ENCODE results near the gene ZSWIM8. TPM values are rescaled to one million over a fixed set of nuclear protein-coding genes. Genes with fewer than 3 reads are reported as not detected.

The ZSWIM8 gene
- total and polyA plus RNA-seq, 2 donors (not counting 3 experiments of a cell fraction or from before 2014, with no cell fraction given), result 111 to 230 TPM

GRCh38 chr10:73743327-73743904 is 42.0 kb upstream of the ZSWIM8 start:
- intact Hi-C loops (cut with micrococcal nuclease) (no loop called here), dilution Hi-C loops (cut with MboI; ENCODE audit: extremely low pct_ligation_motif_present, low sequenced_read_pairs) (no loop called here)
- H3K27me3 ChIP-seq (ENCODE audit: control insufficient read depth in 2 of 2, insufficient read depth in 2 of 2, low read length in 2 of 2), result no peaks in the 10 kb centered on the region
- CTCF ChIA-PET, result interaction anchor here (1.6 to 1.8 kb wide), 2 partner anchors 10 to 13 kb away, joined by 4 read pairs; no protein-coding TSS in a partner anchor
- no peaks in the 10 kb centered on the region for H4K20me1 ChIP-seq (replicated peaks; ENCODE audit: control insufficient read depth, extremely low read depth, insufficient read depth, low read length)
- peaks cover 0 to 3% of the 10 kb centered on the region in 2 experiments for H3K36me3 ChIP-seq (ENCODE audit: control insufficient read depth in 2 of 2, extremely low read depth in 1 of 2, insufficient read depth in 2 of 2, low read length in 2 of 2)
- H2AFZ ChIP-seq (ENCODE audit: low read depth, low read length), result peak overlapping the region; percentile 5
- DNase-seq (ENCODE audit: low read depth, low spot score) (no peak), FAIRE-seq (peak; percentile 26)
- TF ChIP-seq POLR2AphosphoS5 (IDR thresholded peaks at IDR 0.05; ENCODE audit: insufficient read depth, low read depth, low read length) (no peak), MAX (IDR thresholded peaks at IDR 0.05; ENCODE audit: insufficient read depth, insufficient read length) (no peak), JUN (IDR thresholded peaks at IDR 0.05; ENCODE audit: borderline replicate concordance, insufficient read depth, insufficient read length, low read depth) (peak; percentile 4), POLR2A (IDR thresholded peaks at IDR 0.05; ENCODE audit: low read depth, low read length) (no peak)
- H3K4me3 ChIP-seq (replicated peaks in 1 of 3; ENCODE audit: insufficient read depth in 1 of 3, low read depth in 1 of 3, low read length in 3 of 3), result peak overlapping the region; percentile 75 to 87 (median 77)
- H3K9ac ChIP-seq (replicated peaks; ENCODE audit: extremely low read depth, insufficient read depth, low read length), result peak overlapping the region; percentile 99
- POLR2A ChIA-PET, result interaction anchor here (1.2 kb wide), 1 partner anchor 13 kb away, joined by 3 read pairs; no protein-coding TSS in a partner anchor
- peak overlapping the region; percentile 97 for H3K27ac ChIP-seq (ENCODE audit: insufficient read depth, low read depth, low read length)
- no peaks in the 10 kb centered on the region for H3K9me1 ChIP-seq (replicated peaks; ENCODE audit: control insufficient read depth, extremely low read depth, insufficient read depth, low read length)
- H3K4me2 ChIP-seq (ENCODE audit: insufficient read depth, low read length), result peak overlapping the region; percentile 75
- peaks cover 17% of the 10 kb centered on the region for H3K4me1 ChIP-seq (ENCODE audit: control insufficient read depth, extremely low read depth, insufficient read depth, low read length)
- no peaks in the 10 kb centered on the region for H3K9me3 ChIP-seq (replicated peaks; ENCODE audit: control insufficient read depth, insufficient read depth, low read length)
- no TSS peak for BruUV-seq (replicated peaks)
- peaks cover 36% of the 10 kb centered on the region for H3K79me2 ChIP-seq (ENCODE audit: control insufficient read depth, insufficient read depth, low read length)

GRCh38 chr10:73743905-73744663 is 41.3 kb upstream of the ZSWIM8 start, which contains the start of gene SEC24C:
TSS of gene SEC24C (plus strand) at chr10:73744372. CDS start at chr10:73746833, 2,461 bp downstream.
- Histone ChIP-seq H3K4me3 (replicated peaks in 1 of 3; ENCODE audit: insufficient read depth in 1 of 3, low read depth in 1 of 3, low read length in 3 of 3) (peak within 1 kb of the TSS; percentile 75 to 87 (median 77)), H3K9ac (replicated peaks; ENCODE audit: extremely low read depth, insufficient read depth, low read length) (peak within 1 kb of the TSS; percentile 99), H3K4me1 (ENCODE audit: control insufficient read depth, extremely low read depth, insufficient read depth, low read length) (peaks cover 17% of the 10 kb centered on the region), H2AFZ (ENCODE audit: low read depth, low read length) (peak within 1 kb of the TSS; percentile 72), H3K79me2 (ENCODE audit: control insufficient read depth, insufficient read depth, low read length) (peaks cover 40% of the 10 kb centered on the region), H3K27ac (ENCODE audit: insufficient read depth, low read depth, low read length) (peak within 1 kb of the TSS; percentile 97), H4K20me1 (replicated peaks; ENCODE audit: control insufficient read depth, extremely low read depth, insufficient read depth, low read length) (no peaks in the 10 kb centered on the region), H3K27me3 (ENCODE audit: control insufficient read depth in 2 of 2, insufficient read depth in 2 of 2, low read length in 2 of 2) (no peaks in the 10 kb centered on the region), H3K9me3 (replicated peaks; ENCODE audit: control insufficient read depth, insufficient read depth, low read length) (no peaks in the 10 kb centered on the region), H3K36me3 (ENCODE audit: control insufficient read depth in 2 of 2, extremely low read depth in 1 of 2, insufficient read depth in 2 of 2, low read length in 2 of 2) (peaks cover 0 to 6% of the 10 kb centered on the region in 2 experiments), H3K4me2 (ENCODE audit: insufficient read depth, low read length) (peak within 1 kb of the TSS; percentile 95), H3K9me1 (replicated peaks; ENCODE audit: control insufficient read depth, extremely low read depth, insufficient read depth, low read length) (no peaks in the 10 kb centered on the region)
- TSS peak; percentile 88 for BruUV-seq (replicated peaks)
- TF ChIP-seq MYC (IDR thresholded peaks at IDR 0.05; ENCODE audit: low read depth, low read length) (peak; percentile 12), EZH2 (IDR thresholded peaks at IDR 0.05; ENCODE audit: borderline replicate concordance, low read depth, low read length, severe bottlenecking) (no peak), CTCF (IDR thresholded peaks at IDR 0.05; ENCODE audit: extremely low read depth in 1 of 2, insufficient read depth in 1 of 2, low read depth in 1 of 2, low read length in 2 of 2) (no peak), JUN (IDR thresholded peaks at IDR 0.05; ENCODE audit: borderline replicate concordance, insufficient read depth, insufficient read length, low read depth) (peak; percentile 2), FOS (IDR thresholded peaks at IDR 0.05; ENCODE audit: borderline replicate concordance, insufficient read depth, low read length) (peak; percentile 41), MAX (IDR thresholded peaks at IDR 0.05; ENCODE audit: insufficient read depth, insufficient read length) (no peak), POLR2A (IDR thresholded peaks at IDR 0.05; ENCODE audit: low read depth, low read length) (peak; percentile 79), POLR2AphosphoS5 (IDR thresholded peaks at IDR 0.05; ENCODE audit: insufficient read depth, low read depth, low read length) (peak; percentile 85), GATA2 (IDR thresholded peaks at IDR 0.05; ENCODE audit: insufficient read depth, insufficient read length, low read depth, low read length) (no peak)
- DNase-seq (ENCODE audit: low read depth, low spot score) (peak; percentile 97), FAIRE-seq (peak; percentile 97)
- intact Hi-C loops (cut with micrococcal nuclease) (loop anchor here (1.0 kb wide), 2 partner anchors 14 to 28 kb away; a partner anchor contains a TSS), dilution Hi-C loops (cut with MboI; ENCODE audit: extremely low pct_ligation_motif_present, low sequenced_read_pairs) (no loop called here)
- ChIA-PET CTCF (interaction anchor here (1.5 to 1.8 kb wide), 3 partner anchors 10 to 136 kb away, joined by 4 read pairs; no protein-coding TSS in a partner anchor), POLR2A (interaction anchor here (1.2 kb wide), 1 partner anchor 12 kb away, joined by 3 read pairs; no protein-coding TSS in a partner anchor)
